K562 (cell line): Measurements from ENCODE around the gene ENDOV. TPM values are rescaled to one million over a fixed set of nuclear protein-coding genes. Genes with fewer than 3 reads are reported as not detected.

Experiments used
- ATAC-seq: fragments of 200-7000 bp; cut with Tn5 transposase; 3 replicates; pipeline ENCODE4 v1.9.1; 2020; ENCODE audit warnings: moderate library complexity
- BruUV-seq: library from RNA; stranded (reverse); fragments of 400-500 nt; replicated peaks from 2 replicates; lab custom pipeline; 2021; lab: Mats Ljungman, UMichigan
- CTCF ChIA-PET: fragments of 300-600 bp; formaldehyde crosslinking; extraction: SDS; loops from one replicate; lab custom pipeline; 2021; ENCODE audit warnings: low intra/inter-chr PET ratio; lab: Yijun Ruan, JAX
- POLR2A ChIA-PET: fragments of 300-600, 350-650 bp; sonication (Branson Sonifier 250); formaldehyde crosslinking; extraction: SDS; loops from one replicate; lab custom pipeline; 2021; ENCODE audit warnings: antibody characterized with exemption, inconsistent platforms; lab: Yijun Ruan, JAX
- DNase-seq, 4 experiments: peaks; one replicate each; pipeline versions ENCODE4 v3.0.0 to v3.0.0-alpha.2; 2011 to 2018; ENCODE audit warnings: low spot score in 3 of 4, mixed read lengths in 3 of 4; ENCODE audit errors: extremely low read depth in 1 of 4
- FAIRE-seq: peaks from 2 replicates; lab custom pipeline; 2011; peaks lifted over from hg19 to GRCh38; lab: Jason Lieb, UNC
- H2AFZ ChIP-seq: 2 replicates; pipeline ENCODE4 v1.6.0; 2011; ENCODE audit warnings: low read depth, low read length, control low read depth, inconsistent platforms
- H3K27ac ChIP-seq: fragments of 200-600 bp; 3 replicates; pipeline ENCODE4 v1.8.0; 2011; ENCODE audit warnings: low read depth, mild to moderate bottlenecking, control low read depth, inconsistent platforms, low read length, moderate library complexity, mixed read lengths; ENCODE audit errors: extremely low read depth
- H3K27me3 ChIP-seq, 2 experiments: fragments of 300-600 bp in 1 of 2; 2 replicates in 1 of 2; 3 replicates in 1 of 2; pipeline versions ENCODE4 v1.6.0 to v1.8.0; 2011; ENCODE audit warnings: inconsistent platforms in 2 of 2, low read length in 2 of 2, mild to moderate bottlenecking in 1 of 2, mixed read lengths in 1 of 2, moderate library complexity in 1 of 2; ENCODE audit not compliant: control insufficient read depth in 2 of 2, insufficient read depth in 2 of 2
- H3K36me3 ChIP-seq: fragments of 300-600 bp; 3 replicates; pipeline ENCODE4 v1.8.0; 2011; ENCODE audit warnings: mild to moderate bottlenecking, low read length, inconsistent platforms; ENCODE audit not compliant: control insufficient read depth, insufficient read depth
- H3K4me1 ChIP-seq, 2 experiments: fragments of 200-600 bp in 1 of 2; replicated peaks in 1 of 2; 2 replicates in 1 of 2; 3 replicates in 1 of 2; pipeline versions ENCODE4 v1.5.1 to v1.8.0; 2011; ENCODE audit warnings: inconsistent platforms in 2 of 2, low read length in 2 of 2, mild to moderate bottlenecking in 1 of 2, mixed read lengths in 1 of 2, moderate library complexity in 1 of 2; ENCODE audit not compliant: control insufficient read depth in 2 of 2, insufficient read depth in 2 of 2
- H3K4me2 ChIP-seq: 2 replicates; pipeline ENCODE4 v1.6.1; 2011; ENCODE audit warnings: low read length, control low read depth, inconsistent platforms, mixed read lengths; ENCODE audit not compliant: insufficient read depth
- H3K4me3 ChIP-seq: fragments of 200-600 bp; sonication (generic), shearing (Covaris generic); 2 replicates; pipeline ENCODE4 v1.5.1; 2016; ENCODE audit warnings: control low read depth, inconsistent platforms
- H3K79me2 ChIP-seq: fragments of 200-600 bp; 3 replicates; pipeline ENCODE4 v1.8.0; 2011; ENCODE audit warnings: low read length, inconsistent platforms; ENCODE audit not compliant: control insufficient read depth, insufficient read depth
- H3K9ac ChIP-seq, 2 experiments: 2 replicates each; pipeline versions ENCODE4 v1.6.0 to v1.6.1; 2011; ENCODE audit warnings: low read depth in 2 of 2, low read length in 2 of 2, control low read depth in 1 of 2, inconsistent platforms in 1 of 2, mild to moderate bottlenecking in 1 of 2, mixed read lengths in 1 of 2; ENCODE audit not compliant: insufficient read depth in 1 of 2
- H3K9me1 ChIP-seq: one replicate; pipeline ENCODE4 v1.6.0; 2011; ENCODE audit warnings: inconsistent platforms, mild to moderate bottlenecking, low read length, moderate library complexity; ENCODE audit not compliant: control insufficient read depth, insufficient read depth
- H3K9me3 ChIP-seq: replicated peaks from 2 replicates; pipeline ENCODE4 v1.5.1; 2011; ENCODE audit warnings: low read depth, low read length, inconsistent platforms; ENCODE audit not compliant: control insufficient read depth, insufficient read depth
- H4K20me1 ChIP-seq: replicated peaks from 2 replicates; pipeline ENCODE4 v1.6.1; 2011; ENCODE audit warnings: low read length, inconsistent platforms, mixed read lengths; ENCODE audit not compliant: control insufficient read depth, insufficient read depth
- ARID3A ChIP-seq: IDR thresholded peaks from 2 replicates; pipeline ENCODE4 v1.6.1; 2012; ENCODE audit warnings: low read depth, low read length, improper control_type of control experiment, borderline replicate concordance
- ARNT ChIP-seq, 2 experiments: fragments of 450-650 bp; IDR thresholded peaks; 2 replicates each; pipeline ENCODE4 v1.6.1; 2016; ENCODE audit warnings: mild to moderate bottlenecking in 1 of 2
- BCL6 ChIP-seq: fragments of 250-450 bp; sonication (Bioruptor Pico); IDR thresholded peaks from 2 replicates; pipeline ENCODE4 v1.4.0; 2020
- CAMTA2 ChIP-seq: fragments of 250-450 bp; sonication (Bioruptor Pico); conservative IDR thresholded peaks from 2 replicates; pipeline ENCODE4 v1.5.1; 2022
- CHD4 ChIP-seq: fragments of 200-600 bp; sonication (generic); IDR thresholded peaks from 3 replicates; pipeline ENCODE4 v1.6.1; 2012; ENCODE audit warnings: low read depth, mild to moderate bottlenecking, mixed read lengths, low read length, inconsistent platforms; ENCODE audit not compliant: insufficient read depth, insufficient replicate concordance, poor library complexity, severe bottlenecking
- MIER1 ChIP-seq: fragments of 450-650 bp; IDR thresholded peaks from 2 replicates; pipeline ENCODE4 v1.6.1; 2016; ENCODE audit warnings: antibody characterized with exemption, mild to moderate bottlenecking, low read depth
- MYBL2 ChIP-seq, 2 experiments: fragments of 450-650 bp in 1 of 2; sonication (generic) in 1 of 2; formaldehyde crosslinking in 1 of 2; IDR thresholded peaks; 2 replicates each; pipeline versions ENCODE4 v1.6.1 to v1.8.1; 2017 to 2022; ENCODE audit warnings: borderline replicate concordance in 1 of 2, inconsistent platforms in 1 of 2, low read depth in 1 of 2, mild to moderate bottlenecking in 1 of 2, missing genetic modification reagents in 1 of 2, moderate library complexity in 1 of 2
- NFRKB ChIP-seq: fragments of 450-650 bp; IDR thresholded peaks from 2 replicates; pipeline ENCODE4 v1.6.1; 2016; ENCODE audit warnings: low read depth
- SMAD1 ChIP-seq: fragments of 150-350 bp; IDR thresholded peaks from 2 replicates; pipeline ENCODE4 v1.6.1; 2014; ENCODE audit warnings: low read length, low read depth; ENCODE audit not compliant: partially characterized antibody
- TFAM ChIP-seq: fragments of 250-450 bp; sonication (Bioruptor Pico); conservative IDR thresholded peaks from 2 replicates; pipeline ENCODE4 v1.5.0; 2021; ENCODE audit warnings: mild to moderate bottlenecking, moderate library complexity
- ZNF263 ChIP-seq: sonication (generic); formaldehyde crosslinking; IDR thresholded peaks from 2 replicates; pipeline ENCODE4 v1.8.0; 2022; ENCODE audit warnings: mild to moderate bottlenecking, missing genetic modification reagents, borderline replicate concordance
- ZZZ3 ChIP-seq: fragments of 450-650 bp; IDR thresholded peaks from 2 replicates; pipeline ENCODE4 v1.6.1; 2016; ENCODE audit warnings: antibody characterized with exemption, mild to moderate bottlenecking, moderate library complexity
- WGBS: fragments of 100-300 bp; shearing (Covaris generic); methylation state at CpG from one replicate; pipeline ENCODE4 v1.1.6; 2016; ENCODE audit warnings: low coverage, mixed read lengths; ENCODE audit not compliant: insufficient coverage; ENCODE audit errors: missing lambda C conversion rate; 5-methylcytosine and 5-hydroxymethylcytosine counted together
- in situ Hi-C: fragments of 300-500 bp; cut with MboI; formaldehyde crosslinking; loops from 4 replicates; pipeline ENCODE4 v1.15.0; 2018; ENCODE audit warnings: inconsistent platforms, mixed read lengths
- intact Hi-C: fragments of 100-400 bp; cut with micrococcal nuclease; formaldehyde crosslinking; loops from 2 replicates; pipeline ENCODE4 v1.14.2; 2022
- polyA plus RNA-seq, 8 experiments: library from polyadenylated mRNA; depleted of rRNA in 4 of 8; stranded (reverse) in 5 of 8; unstranded in 3 of 8; fragments of >200 nt; fragmentation: Nextera tagmentation in 2 of 8; fragmentation: Illumina TruSeq in 1 of 8; extraction: Ambion mirVana in 2 of 8; extraction: Trizol in 1 of 8; gene quantifications; 2 replicates each; pipeline versions ENCODE4 v1.2.1 to v1.2.3, GENCODE V29; 2011 to 2014; ENCODE audit warnings: inconsistent platforms in 1 of 8, missing spikeins in 1 of 8
- total RNA-seq, 7 experiments: library from RNA; depleted of rRNA in 6 of 7; stranded (reverse); fragments of >200 nt in 6 of 7; fragmentation: Illumina TruSeq in 2 of 7; extraction: Trizol in 2 of 7; gene quantifications; 2 replicates each; pipeline versions ENCODE4 v1.2.1 to v1.2.3, GENCODE V29; 2011 to 2021; ENCODE audit warnings: low replicate concordance in 1 of 7

The ENDOV gene
- total and polyA plus RNA-seq, 9 of the 15 experiments (the other 6 are each of a cell fraction or from before 2014, with no cell fraction given) = 1.2 to 8.2 (median 3.7) TPM

GRCh38 chr17:80461528-80462160 is 46.7 kb downstream of the ENDOV start (continued):
- TF ChIP-seq ZNF263 (CRISPR knock-in tag) (no peak), TFAM (no peak)
- TF ChIP-seq, all 486 proteins: peak for 0

GRCh38 chr17:80463784-80464400 is 48.9 kb downstream of the ENDOV start:
- H3K9me1 ChIP-seq = no peaks in the 10 kb centered on the region
- no peaks in the 10 kb centered on the region for H3K79me2 ChIP-seq
- no peaks in the 10 kb centered on the region for H3K9me3 ChIP-seq
- intact Hi-C loops = no loop called here
- H3K27ac ChIP-seq = no peak overlapping the region
- peaks cover 29% of the 10 kb centered on the region; the same call in 1 of the 2 replicates for H4K20me1 ChIP-seq
- H3K27me3 ChIP-seq = peaks cover 58 to 80% of the 10 kb centered on the region in 2 experiments; a peak in 4 of 5 replicates
- under 1% methylated on average over 12 of the region's 13 CpGs for WGBS
- no peak overlapping the region for H3K4me2 ChIP-seq
- CTCF ChIA-PET = no interaction called here
- H3K4me3 ChIP-seq = no peak overlapping the region
- ATAC-seq = no peak
- in situ Hi-C loops = no loop called here
- POLR2A ChIA-PET = interaction anchor here (0.5 to 1.2 kb wide), 3 partner anchors 9 to 816 kb away, joined by 3 to 4 read pairs (median 3); partner anchors contain the start of gene GAA
- peaks cover 0 to 9% of the 10 kb centered on the region in 2 experiments; a peak in 1 of 5 replicates for H3K4me1 ChIP-seq
- TF ChIP-seq ARNT (IDR thresholded peaks at IDR 0.05) (no peak), ZZZ3 (no peak), BCL6 (no peak), SMAD1 (no peak), CHD4 (no peak), ARID3A (no peak), NFRKB (no peak), MIER1 (no peak), MYBL2 (IDR thresholded peaks at IDR 0.05; ENCODE audit: low read depth) (no peak), MYBL2 (CRISPR knock-in tag; IDR thresholded peaks at IDR 0.05; ENCODE audit: borderline replicate concordance) (no peak), CAMTA2 (CRISPR knock-in tag) (no peak)
- TF ChIP-seq, all 486 proteins: peak for 0
- no peaks in the 10 kb centered on the region for H3K36me3 ChIP-seq
- H2AFZ ChIP-seq = no peak overlapping the region
- FAIRE-seq (no peak), DNase-seq (no peak)
- BruUV-seq = no TSS peak
- no peak overlapping the region for H3K9ac ChIP-seq
